Fibroblast of lung (primary cell): ENCODE measurements around the gene CYB5A. TPM values are rescaled to one million over a fixed set of nuclear protein-coding genes. Genes with fewer than 3 reads are reported as not detected.

ENCODE experiments used
- DNase-seq, 2 donors: peaks; one replicate each; pipeline versions ENCODE4 v3.0.0 to v3.0.0-alpha.2; 2010; ENCODE audit warnings: low read depth in 2 of 2
- H2AFZ ChIP-seq: 2 replicates; pipeline ENCODE4 v1.5.1; 2012; ENCODE audit warnings: low read length, control low read depth, inconsistent platforms
- H3K27ac ChIP-seq: 2 replicates; pipeline ENCODE4 v1.5.1; 2011; ENCODE audit warnings: low read length, control low read depth; ENCODE audit not compliant: insufficient read depth
- H3K27me3 ChIP-seq: 2 replicates; pipeline ENCODE4 v1.5.1; 2011; ENCODE audit warnings: mild to moderate bottlenecking, low read length; ENCODE audit not compliant: control insufficient read depth, insufficient read depth
- H3K36me3 ChIP-seq: 2 replicates; pipeline ENCODE4 v1.5.1; 2011; ENCODE audit warnings: low read length; ENCODE audit not compliant: control insufficient read depth, insufficient read depth
- H3K4me1 ChIP-seq: 2 replicates; pipeline ENCODE4 v1.5.1; 2011; ENCODE audit warnings: low read length; ENCODE audit not compliant: control insufficient read depth, insufficient read depth; ENCODE audit errors: extremely low read depth
- H3K4me2 ChIP-seq: 2 replicates; pipeline ENCODE4 v1.5.1; 2011; ENCODE audit warnings: low read length, control low read depth; ENCODE audit not compliant: insufficient read depth; ENCODE audit errors: extremely low read depth
- H3K4me3 ChIP-seq, 4 experiments: fragments of 200-600 bp in 1 of 4; sonication (generic) in 1 of 4; replicated peaks in 1 of 4; 2 replicates each; pipeline ENCODE4 v1.5.1; 2011 to 2016; ENCODE audit warnings: low read length in 4 of 4, low read depth in 3 of 4, mild to moderate bottlenecking in 3 of 4, control low read depth in 2 of 4, inconsistent platforms in 1 of 4, mixed read lengths in 1 of 4; ENCODE audit not compliant: insufficient read depth in 1 of 4; ENCODE audit errors: control extremely low read depth in 1 of 4
- H3K79me2 ChIP-seq: 2 replicates; pipeline ENCODE4 v1.5.1; 2012; ENCODE audit warnings: mild to moderate bottlenecking, low read length, inconsistent platforms; ENCODE audit not compliant: control insufficient read depth, insufficient read depth
- H3K9ac ChIP-seq: 2 replicates; pipeline ENCODE4 v1.5.1; 2011; ENCODE audit warnings: mild to moderate bottlenecking, low read length, control low read depth; ENCODE audit not compliant: insufficient read depth
- H3K9me3 ChIP-seq: 2 replicates; pipeline ENCODE4 v1.5.1; 2012; ENCODE audit warnings: low read depth, low read length; ENCODE audit not compliant: control insufficient read depth, insufficient read depth
- H4K20me1 ChIP-seq: 2 replicates; pipeline ENCODE4 v1.5.1; 2011; ENCODE audit warnings: low read length; ENCODE audit not compliant: control insufficient read depth, insufficient read depth; ENCODE audit errors: extremely low read depth
- CTCF ChIP-seq, 2 donors: IDR thresholded peaks in 1 of 2; conservative IDR thresholded peaks in 1 of 2; 1 replicate in 1 of 2; 2 replicates in 1 of 2; pipeline ENCODE4 v1.5.1; 2011 to 2012; ENCODE audit warnings: low read length in 2 of 2, control low read depth in 1 of 2, inconsistent platforms in 1 of 2, low read depth in 1 of 2, mild to moderate bottlenecking in 1 of 2
- EZH2 ChIP-seq: IDR thresholded peaks from 2 replicates; pipeline ENCODE4 v1.5.1; 2012; ENCODE audit warnings: low read length, control low read depth, mild to moderate bottlenecking; ENCODE audit errors: missing control alignments
- polyA plus RNA-seq, 2 donors: library from polyadenylated mRNA; depleted of rRNA in 1 of 2; stranded (reverse) in 1 of 2; unstranded in 1 of 2; fragments of >200 nt; gene quantifications; 2 replicates each; pipeline ENCODE4 v1.2.1, GENCODE V29; 2011 to 2012; ENCODE audit warnings: missing spikeins in 1 of 2
- total RNA-seq: library from RNA; depleted of rRNA; stranded (reverse); fragments of >200 nt; gene quantifications from 2 replicates; pipeline ENCODE4 v1.2.1, GENCODE V29; 2014

The CYB5A gene
- total and polyA plus RNA-seq, 2 donors (not counting 1 experiment from before 2014, with no cell fraction given): 111 to 113 TPM

- Histone ChIP-seq H3K9ac (no peak overlapping the region), H3K27ac (no peak overlapping the region), H4K20me1 (no peaks in the 10 kb centered on the region), H3K4me2 (no peak overlapping the region), H3K36me3 (no peaks in the 10 kb centered on the region), H3K4me3 (no peak overlapping the region), H3K79me2 (no peaks in the 10 kb centered on the region), H3K4me1 (peaks cover 4% of the 10 kb centered on the region), H3K9me3 (no peaks in the 10 kb centered on the region), H3K27me3 (no peaks in the 10 kb centered on the region), H2AFZ (no peak overlapping the region)
- TF ChIP-seq EZH2 (no peak), CTCF (conservative IDR thresholded peaks at IDR 0.05 in 1 of 2, IDR thresholded peaks at IDR 0.05 in 1 of 2; ENCODE audit: low read depth in 1 of 2, low read length in 2 of 2) (no peak)
- peak; percentile 62 to 82 for DNase-seq
Observed at GRCh38 chr18:74255131-74255616, 36.6 kb downstream of the CYB5A start.

DNA sequence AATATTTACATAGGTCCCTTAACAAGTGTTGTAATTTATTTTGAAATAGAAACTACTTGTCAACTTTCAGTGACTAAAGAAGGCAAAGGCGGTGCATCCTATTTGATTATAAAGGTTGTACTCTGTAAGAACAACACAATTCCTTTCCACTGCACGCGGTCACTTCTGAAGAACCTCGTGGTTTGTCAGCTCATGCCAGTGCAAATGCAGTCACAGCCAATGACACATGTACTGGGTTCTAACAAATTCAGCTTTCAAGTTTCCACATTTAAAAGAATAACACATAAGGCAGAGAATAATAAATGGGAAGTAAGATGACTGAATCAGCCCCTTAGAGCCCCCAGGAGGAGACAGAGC, 39.7 kb downstream of the CYB5A start:
- TF ChIP-seq EZH2: no peak
- no peak for TF ChIP-seq CTCF (conservative IDR thresholded peaks at IDR 0.05 in 1 of 2, IDR thresholded peaks at IDR 0.05 in 1 of 2; ENCODE audit: low read depth in 1 of 2, low read length in 2 of 2)
- no peak overlapping the region for H2AFZ ChIP-seq
- no peaks in the 10 kb centered on the region for H3K9me3 ChIP-seq
- H3K27me3 ChIP-seq: no peaks in the 10 kb centered on the region
- no peak overlapping the region for H3K9ac ChIP-seq
- no peak overlapping the region for H3K4me2 ChIP-seq
- H3K36me3 ChIP-seq: no peaks in the 10 kb centered on the region
- no peak overlapping the region for H3K27ac ChIP-seq
- H3K4me3 ChIP-seq: no peak overlapping the region
- H3K79me2 ChIP-seq: no peaks in the 10 kb centered on the region
- peaks cover 4% of the 10 kb centered on the region for H3K4me1 ChIP-seq
- DNase-seq: peak; percentile 45 to 72
- H4K20me1 ChIP-seq: no peaks in the 10 kb centered on the region

GRCh38 chr18:74251297-74252038, 40.3 kb downstream of the CYB5A start:
- Histone ChIP-seq H3K4me3 (no peak overlapping the region), H3K9ac (no peak overlapping the region), H3K4me1 (peaks cover 4% of the 10 kb centered on the region), H4K20me1 (no peaks in the 10 kb centered on the region), H3K79me2 (no peaks in the 10 kb centered on the region), H3K4me2 (no peak overlapping the region), H3K27me3 (no peaks in the 10 kb centered on the region), H3K9me3 (no peaks in the 10 kb centered on the region), H3K36me3 (no peaks in the 10 kb centered on the region), H2AFZ (no peak overlapping the region), H3K27ac (peak overlapping the region; percentile 47)
- peak; percentile 48 to 87 for DNase-seq
- TF ChIP-seq CTCF (conservative IDR thresholded peaks at IDR 0.05 in 1 of 2, IDR thresholded peaks at IDR 0.05 in 1 of 2; ENCODE audit: low read depth in 1 of 2, low read length in 2 of 2) (no peak), EZH2 (no peak)
